Superior temporal gyrus (tissue), 1 donor: ENCODE results near the gene BACH1.

Source experiments
- DNase-seq: peaks from one replicate; pipeline ENCODE4 v3.0.0-alpha.2; 2016; ENCODE audit errors: extremely low spot score

Gene BACH1

GRCh38 chr21:29293495-29293894, 5.2 kb upstream of the BACH1 start:
- no peak for DNase-seq

- DNase-seq, result no peak
Observed at GRCh38 chr21:29295066-29295650, 3.6 kb upstream of the BACH1 start.

- DNase-seq, result no peak
Observed at GRCh38 chr21:29296446-29296845, 2.3 kb upstream of the BACH1 start.

GRCh38 chr21:29297483-29298347, 1.0 kb upstream of the BACH1 start:
- DNase-seq, result no peak

GRCh38 chr21:29299046-29299915, 559 bp downstream of the BACH1 start:
- peak; percentile 73 for DNase-seq

GRCh38 chr21:29299916-29300806, 1.4 kb downstream of the BACH1 start:
- DNase-seq, result peak; percentile 31

GRCh38 chr21:29300807-29301138, 2.1 kb downstream of the BACH1 start:
- DNase-seq, result no peak

- no peak for DNase-seq
Observed at GRCh38 chr21:29301691-29302090, 3.0 kb downstream of the BACH1 start.

GRCh38 chr21:29302359-29302875, 3.7 kb downstream of the BACH1 start:
- no peak for DNase-seq

- DNase-seq, result no peak
Observed at GRCh38 chr21:29303288-29303687, 4.6 kb downstream of the BACH1 start.

GRCh38 chr21:29304597-29304996, 5.9 kb downstream of the BACH1 start:
- DNase-seq, result no peak

GRCh38 chr21:29305068-29305467, 6.3 kb downstream of the BACH1 start:
- DNase-seq, result no peak

- DNase-seq, result no peak
Observed at GRCh38 chr21:29305561-29305960, 6.8 kb downstream of the BACH1 start.

GRCh38 chr21:29306920-29307319, 8.2 kb downstream of the BACH1 start:
- DNase-seq, result no peak

- no peak for DNase-seq
Observed at GRCh38 chr21:29307718-29308455, 9.2 kb downstream of the BACH1 start.

GRCh38 chr21:29308456-29308783, 9.7 kb downstream of the BACH1 start:
- DNase-seq, result no peak

- no peak for DNase-seq
Observed at GRCh38 chr21:29309703-29310102, 11.0 kb downstream of the BACH1 start.

- no peak for DNase-seq
Observed at GRCh38 chr21:29311802-29312201, 13.1 kb downstream of the BACH1 start.

GRCh38 chr21:29312981-29313380, 14.3 kb downstream of the BACH1 start:
- DNase-seq, result no peak

GRCh38 chr21:29313662-29314408, 15.1 kb downstream of the BACH1 start:
- no peak for DNase-seq
